ENCODE measurements around the gene PXMP4. TPM values are rescaled to one million over a fixed set of nuclear protein-coding genes. Genes with fewer than 3 reads are reported as not detected.
A peak's percentile ranks its signal among the peaks of the same experiment; 100 is the strongest.

PXMP4 gene
- total and polyA plus RNA-seq, 9 of the 15 experiments (the other 6 are each of a cell fraction or from before 2014, with no cell fraction given) = 4.8 to 29.1 (median 6.8) TPM

GRCh38 chr20:33674294-33675135, 45.6 kb downstream of the PXMP4 start, which contains the start of gene NECAB3 (continued):
- TF ChIP-seq, protein P1, sequence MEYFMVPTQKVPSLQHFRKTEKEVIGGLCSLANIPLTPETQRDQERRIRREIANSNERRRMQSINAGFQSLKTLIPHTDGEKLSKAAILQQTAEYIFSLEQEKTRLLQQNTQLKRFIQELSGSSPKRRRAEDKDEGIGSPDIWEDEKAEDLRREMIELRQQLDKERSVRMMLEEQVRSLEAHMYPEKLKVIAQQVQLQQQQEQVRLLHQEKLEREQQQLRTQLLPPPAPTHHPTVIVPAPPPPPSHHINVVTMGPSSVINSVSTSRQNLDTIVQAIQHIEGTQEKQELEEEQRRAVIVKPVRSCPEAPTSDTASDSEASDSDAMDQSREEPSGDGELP (CRISPR knock-in tag; IDR thresholded peaks at IDR 0.05; ENCODE audit: borderline replicate concordance) = 0 out of 2 replicates have a peak, but pooled peaks have one; percentile 34
- TF ChIP-seq THRAP3 (IDR thresholded peaks at IDR 0.05; ENCODE audit: borderline replicate concordance) (no peak), BRD9 (IDR thresholded peaks at IDR 0.05; ENCODE audit: low read depth, partially characterized antibody) (no peak), ZNF408 (CRISPR knock-in tag; IDR thresholded peaks at IDR 0.05; ENCODE audit: low read depth) (no peak), ZNF830 (CRISPR knock-in tag; IDR thresholded peaks at IDR 0.05) (0 out of 2 replicates have a peak, but pooled peaks have one; percentile 29), NR2C2 (CRISPR knock-in tag; IDR thresholded peaks at IDR 0.05) (no peak), NR2C2 (tag; IDR thresholded peaks at IDR 0.05) (no peak), NCOA6 (IDR thresholded peaks at IDR 0.05) (no peak), SMARCE1 (IDR thresholded peaks at IDR 0.05) (no peak), CREBBP (IDR thresholded peaks at IDR 0.05; ENCODE audit: low read depth, low read length) (no peak), KLF16 (IDR thresholded peaks at IDR 0.05) (no peak), IRF9 (tag; IDR thresholded peaks at IDR 0.05) (no peak), E2F6 (IDR thresholded peaks at IDR 0.05; ENCODE audit: borderline replicate concordance in 1 of 2, extremely low read depth in 1 of 2, insufficient read depth in 1 of 2, insufficient read length in 1 of 2, low read depth in 1 of 2, low read length in 1 of 2, poor library complexity in 1 of 2, severe bottlenecking in 1 of 2) (peak in 1 of 2 experiments; percentile 65), ZNF655 (CRISPR knock-in tag; IDR thresholded peaks at IDR 0.05) (no peak), GATA2 (CRISPR knock-in tag; IDR thresholded peaks at IDR 0.05) (no peak), KAT2B (IDR thresholded peaks at IDR 0.05; ENCODE audit: low read depth, low read length) (no peak), GMEB1 (CRISPR knock-in tag; IDR thresholded peaks at IDR 0.05) (peak; percentile 43), GABPB1 (CRISPR knock-in tag; IDR thresholded peaks at IDR 0.05) (0 out of 2 replicates have a peak, but pooled peaks have one; percentile 24), FOSL1 (tag; conservative IDR thresholded peaks at IDR 0.05) (no peak; the same call in 1 of the 2 replicates)
- TF ChIP-seq, protein P2, sequence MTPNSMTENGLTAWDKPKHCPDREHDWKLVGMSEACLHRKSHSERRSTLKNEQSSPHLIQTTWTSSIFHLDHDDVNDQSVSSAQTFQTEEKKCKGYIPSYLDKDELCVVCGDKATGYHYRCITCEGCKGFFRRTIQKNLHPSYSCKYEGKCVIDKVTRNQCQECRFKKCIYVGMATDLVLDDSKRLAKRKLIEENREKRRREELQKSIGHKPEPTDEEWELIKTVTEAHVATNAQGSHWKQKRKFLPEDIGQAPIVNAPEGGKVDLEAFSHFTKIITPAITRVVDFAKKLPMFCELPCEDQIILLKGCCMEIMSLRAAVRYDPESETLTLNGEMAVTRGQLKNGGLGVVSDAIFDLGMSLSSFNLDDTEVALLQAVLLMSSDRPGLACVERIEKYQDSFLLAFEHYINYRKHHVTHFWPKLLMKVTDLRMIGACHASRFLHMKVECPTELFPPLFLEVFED (CRISPR knock-in tag; conservative IDR thresholded peaks at IDR 0.05) = peak; percentile 22; the same call in 1 of the 2 replicates
